CD14-positive monocyte (primary cell): ENCODE measurements around the gene BMP4. TPM values are rescaled to one million over a fixed set of nuclear protein-coding genes. Genes with fewer than 3 reads are reported as not detected.

Source experiments
- DNase-seq, 3 donors: peaks; one replicate each; pipeline ENCODE4 v3.0.0-alpha.2; 2011 to 2022
- H2AFZ ChIP-seq: 2 replicates; pipeline ENCODE4 v1.6.0; 2012; ENCODE audit warnings: mild to moderate bottlenecking, low read depth, low read length, inconsistent platforms; ENCODE audit not compliant: insufficient read depth, poor library complexity, severe bottlenecking
- H3K27ac ChIP-seq, 2 donors: 1 replicate in 1 of 2; 2 replicates in 1 of 2; pipeline ENCODE4 v1.5.1; 2012 to 2013; ENCODE audit warnings: low read length in 2 of 2, control low read depth in 1 of 2, inconsistent platforms in 1 of 2, low read depth in 1 of 2, mild to moderate bottlenecking in 1 of 2
- H3K27me3 ChIP-seq, 2 donors: one replicate each; pipeline versions ENCODE4 v1.6.0 to v1.6.1; 2011 to 2013; ENCODE audit warnings: low read length in 2 of 2; ENCODE audit not compliant: control insufficient read depth in 2 of 2, insufficient read depth in 2 of 2
- H3K36me3 ChIP-seq, 2 donors: replicated peaks in 1 of 2; 1 replicate in 1 of 2; 2 replicates in 1 of 2; pipeline versions ENCODE4 v1.5.1 to v1.6.1; 2012 to 2013; ENCODE audit warnings: low read length in 2 of 2, control low read depth in 1 of 2, inconsistent platforms in 1 of 2, mild to moderate bottlenecking in 1 of 2; ENCODE audit not compliant: insufficient read depth in 2 of 2, control insufficient read depth in 1 of 2
- H3K4me1 ChIP-seq, 2 donors: 1 replicate in 1 of 2; 2 replicates in 1 of 2; pipeline versions ENCODE4 v1.5.1 to v1.6.1; 2012 to 2013; ENCODE audit warnings: low read length in 2 of 2, control low read depth in 1 of 2, inconsistent platforms in 1 of 2, mild to moderate bottlenecking in 1 of 2, moderate library complexity in 1 of 2; ENCODE audit not compliant: insufficient read depth in 2 of 2, control insufficient read depth in 1 of 2
- H3K4me2 ChIP-seq: replicated peaks from 2 replicates; pipeline ENCODE3; 2012; ENCODE audit warnings: low read length, moderate library complexity, mild to moderate bottlenecking; ENCODE audit not compliant: poor library complexity, severe bottlenecking; ENCODE audit errors: extremely low read depth
- H3K4me3 ChIP-seq, 3 experiments: fragments of 200-600 bp in 1 of 3; sonication (generic) in 1 of 3; replicated peaks in 1 of 3; 1 replicate in 2 of 3; 2 replicates in 1 of 3; pipeline ENCODE4 v1.5.1; 2011 to 2013; ENCODE audit warnings: low read length in 3 of 3, mild to moderate bottlenecking in 3 of 3, control low read depth in 2 of 3, low read depth in 2 of 3, inconsistent platforms in 1 of 3, moderate library complexity in 1 of 3
- H3K79me2 ChIP-seq: 2 replicates; pipeline ENCODE4 v1.6.0; 2012; ENCODE audit warnings: mild to moderate bottlenecking, control low read depth, inconsistent platforms, low read length, moderate library complexity; ENCODE audit not compliant: insufficient read depth
- H3K9ac ChIP-seq: 2 replicates; pipeline ENCODE4 v1.6.0; 2017; ENCODE audit warnings: low read length, mild to moderate bottlenecking; ENCODE audit not compliant: insufficient read depth, poor library complexity, severe bottlenecking
- H3K9me3 ChIP-seq, 2 donors: replicated peaks in 1 of 2; 1 replicate in 1 of 2; 2 replicates in 1 of 2; pipeline versions ENCODE4 v1.5.1 to v1.6.1; 2012 to 2013; ENCODE audit warnings: low read length in 2 of 2, control low read depth in 1 of 2; ENCODE audit not compliant: control insufficient read depth in 1 of 2, insufficient read depth in 1 of 2
- H4K20me1 ChIP-seq: 2 replicates; pipeline ENCODE4 v1.6.0; 2012; ENCODE audit warnings: mild to moderate bottlenecking, low read length, control low read depth, moderate library complexity; ENCODE audit not compliant: insufficient read depth
- H3K27ac Mint-ChIP-seq, 7 donors: one replicate each; pipeline ENCODE4 v1.8.0; 2020; ENCODE audit warnings: mild to moderate bottlenecking in 7 of 7, mixed read lengths in 7 of 7, moderate library complexity in 6 of 7, inconsistent platforms in 2 of 7
- H3K27me3 Mint-ChIP-seq, 3 donors: one replicate each; pipeline ENCODE4 v1.8.0; 2021 to 2022; ENCODE audit warnings: low read depth in 3 of 3, mild to moderate bottlenecking in 3 of 3, mixed read lengths in 3 of 3, moderate library complexity in 3 of 3, inconsistent platforms in 1 of 3
- H3K36me3 Mint-ChIP-seq, 2 donors: one replicate each; pipeline ENCODE4 v1.8.0; 2020; ENCODE audit warnings: mixed read lengths in 2 of 2, inconsistent platforms in 1 of 2, mild to moderate bottlenecking in 1 of 2
- H3K4me1 Mint-ChIP-seq: one replicate; pipeline ENCODE4 v1.8.0; 2020; ENCODE audit warnings: mild to moderate bottlenecking, mixed read lengths
- H3K4me3 Mint-ChIP-seq, 2 donors: one replicate each; pipeline ENCODE4 v1.8.0; 2020; ENCODE audit warnings: mild to moderate bottlenecking in 2 of 2, mixed read lengths in 2 of 2, moderate library complexity in 1 of 2
- H3K9me3 Mint-ChIP-seq, 7 donors: one replicate each; pipeline ENCODE4 v1.8.0; 2020 to 2022; ENCODE audit warnings: mixed read lengths in 7 of 7, mild to moderate bottlenecking in 6 of 7, moderate library complexity in 6 of 7, inconsistent platforms in 2 of 7
- WGBS: methylation state at CpG from one replicate; pipeline ENCODE4 v1.1.5; 2013; ENCODE audit warnings: missing lambda C conversion rate; ENCODE audit not compliant: insufficient coverage; 5-methylcytosine and 5-hydroxymethylcytosine counted together
- intact Hi-C, 2 donors: fragments of 100-400 bp; cut with micrococcal nuclease; formaldehyde crosslinking; loops; one replicate each; pipeline versions ENCODE4 v1.15.0 to v1.15.1; 2023
- polyA plus RNA-seq, 3 donors: library from polyadenylated mRNA; depleted of rRNA in 1 of 3; unstranded in 2 of 3; stranded (reverse) in 1 of 3; fragments of 300-500 nt in 2 of 3; fragments of >200 nt in 1 of 3; fragmentation: Illumina TruSeq in 2 of 3; gene quantifications; 1 replicate in 2 of 3; 2 replicates in 1 of 3; pipeline ENCODE4 v1.2.3, GENCODE V29; 2012 to 2021
- TF ChIP-seq, protein P1 (sequence below): fragments of 200-600 bp; IDR thresholded peaks from one replicate; pipeline ENCODE4 v1.8.0; 2022; ENCODE audit warnings: antibody characterized with exemption, mild to moderate bottlenecking

BMP4 gene
- polyA plus RNA-seq, 3 donors: 0.28 TPM; not detected in 2

GRCh38 chr14:53953828-53954550, 2.6 kb downstream of the BMP4 start:
- Mint-ChIP-seq H3K4me1 (peaks cover 29% of the 10 kb centered on the region), H3K36me3 (peaks cover 0 to 2% of the 10 kb centered on the region in 2 donors), H3K27ac (no peak overlapping the region), H3K4me3 (peak overlapping the region; percentile 81 to 93), H3K9me3 (peaks cover 0 to 20% (median 12%) of the 10 kb centered on the region in 7 donors), H3K27me3 (peaks cover 71 to 90% (median 80%) of the 10 kb centered on the region in 3 donors)
- intact Hi-C loops: no loop called here
- H3K4me3 ChIP-seq: peak overlapping the region in 2 of 3 experiments; percentile 15 to 63
- H3K9me3 ChIP-seq: peaks cover 4 to 22% of the 10 kb centered on the region in 2 donors
- no peaks in the 10 kb centered on the region for H3K79me2 ChIP-seq
- under 1% methylated on average over 44 of the region's 51 CpGs for WGBS
- peaks cover 50 to 88% of the 10 kb centered on the region in 2 donors for H3K27me3 ChIP-seq
- peak overlapping the region; percentile 59 for H2AFZ ChIP-seq
- H3K9ac ChIP-seq: no peak overlapping the region
- TF ChIP-seq, protein P1, sequence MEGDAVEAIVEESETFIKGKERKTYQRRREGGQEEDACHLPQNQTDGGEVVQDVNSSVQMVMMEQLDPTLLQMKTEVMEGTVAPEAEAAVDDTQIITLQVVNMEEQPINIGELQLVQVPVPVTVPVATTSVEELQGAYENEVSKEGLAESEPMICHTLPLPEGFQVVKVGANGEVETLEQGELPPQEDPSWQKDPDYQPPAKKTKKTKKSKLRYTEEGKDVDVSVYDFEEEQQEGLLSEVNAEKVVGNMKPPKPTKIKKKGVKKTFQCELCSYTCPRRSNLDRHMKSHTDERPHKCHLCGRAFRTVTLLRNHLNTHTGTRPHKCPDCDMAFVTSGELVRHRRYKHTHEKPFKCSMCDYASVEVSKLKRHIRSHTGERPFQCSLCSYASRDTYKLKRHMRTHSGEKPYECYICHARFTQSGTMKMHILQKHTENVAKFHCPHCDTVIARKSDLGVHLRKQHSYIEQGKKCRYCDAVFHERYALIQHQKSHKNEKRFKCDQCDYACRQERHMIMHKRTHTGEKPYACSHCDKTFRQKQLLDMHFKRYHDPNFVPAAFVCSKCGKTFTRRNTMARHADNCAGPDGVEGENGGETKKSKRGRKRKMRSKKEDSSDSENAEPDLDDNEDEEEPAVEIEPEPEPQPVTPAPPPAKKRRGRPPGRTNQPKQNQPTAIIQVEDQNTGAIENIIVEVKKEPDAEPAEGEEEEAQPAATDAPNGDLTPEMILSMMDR: no peak
- H3K36me3 ChIP-seq: no peaks in the 10 kb centered on the region
- peaks cover 24 to 32% of the 10 kb centered on the region in 2 donors for H3K4me1 ChIP-seq
- H4K20me1 ChIP-seq: no peaks in the 10 kb centered on the region
- H3K4me2 ChIP-seq: peak overlapping the region; percentile 67
- no peak for DNase-seq
- no peak overlapping the region for H3K27ac ChIP-seq

GRCh38 chr14:53953002-53953827, 3.4 kb downstream of the BMP4 start:
- WGBS: under 1% methylated on average over 50 of the region's 72 CpGs
- H3K36me3 Mint-ChIP-seq: peaks cover 0 to 2% of the 10 kb centered on the region in 2 donors
- intact Hi-C loops: no loop called here
- peaks cover 0 to 20% (median 12%) of the 10 kb centered on the region in 7 donors for H3K9me3 Mint-ChIP-seq
- Histone ChIP-seq H3K27ac (no peak overlapping the region), H3K9ac (no peak overlapping the region), H3K4me2 (peak overlapping the region; percentile 67), H3K4me1 (peaks cover 24 to 32% of the 10 kb centered on the region in 2 donors), H3K36me3 (no peaks in the 10 kb centered on the region), H3K27me3 (peaks cover 50 to 86% of the 10 kb centered on the region in 2 donors), H4K20me1 (no peaks in the 10 kb centered on the region), H3K4me3 (peak overlapping the region in 2 of 3 experiments; percentile 15 to 63), H3K79me2 (no peaks in the 10 kb centered on the region), H3K9me3 (peaks cover 4 to 22% of the 10 kb centered on the region in 2 donors), H2AFZ (no peak overlapping the region)
- DNase-seq: no peak
- TF ChIP-seq, protein P1: no peak
- no peak overlapping the region for H3K27ac Mint-ChIP-seq
- H3K4me3 Mint-ChIP-seq: peak overlapping the region; percentile 81 to 93
- H3K4me1 Mint-ChIP-seq: peaks cover 29% of the 10 kb centered on the region
- peaks cover 77 to 92% (median 84%) of the 10 kb centered on the region in 3 donors for H3K27me3 Mint-ChIP-seq
